Effector memory CD8-positive, alpha-beta T cell (primary cell): ENCODE results near the gene DHX15.

ENCODE experiments used
- ATAC-seq: fragments of 150-1000 bp; cut with Tn5 transposase; replicated peaks from 2 replicates; pipeline ENCODE4 v1.10.0; 2021; ENCODE audit warnings: mild to moderate bottlenecking, moderate library complexity
- DNase-seq, 3 experiments: peaks; one replicate each; pipeline ENCODE4 v3.0.0; 2021
- H3K27ac Mint-ChIP-seq, 2 donors: one replicate each; pipeline ENCODE4 v1.8.0; 2022; ENCODE audit warnings: mild to moderate bottlenecking in 2 of 2, mixed read lengths in 2 of 2, moderate library complexity in 2 of 2
- H3K27me3 Mint-ChIP-seq, 2 donors: one replicate each; pipeline ENCODE4 v1.8.0; 2022; ENCODE audit warnings: mixed read lengths in 2 of 2
- H3K36me3 Mint-ChIP-seq: one replicate; pipeline ENCODE4 v1.8.0; 2022; ENCODE audit warnings: mild to moderate bottlenecking, moderate library complexity, mixed read lengths; ENCODE audit not compliant: insufficient read depth
- H3K4me1 Mint-ChIP-seq, 2 donors: one replicate each; pipeline ENCODE4 v1.8.0; 2022; ENCODE audit warnings: low read depth in 2 of 2, mixed read lengths in 2 of 2
- H3K4me3 Mint-ChIP-seq, 2 donors: one replicate each; pipeline ENCODE4 v1.8.0; 2022; ENCODE audit warnings: mild to moderate bottlenecking in 2 of 2, mixed read lengths in 2 of 2, moderate library complexity in 2 of 2
- H3K9me3 Mint-ChIP-seq, 2 donors: one replicate each; pipeline ENCODE4 v1.8.0; 2022; ENCODE audit warnings: mixed read lengths in 2 of 2
- total RNA-seq, 9 experiments: gene quantifications; one replicate each; lab custom pipeline; 2026; lab: John Stamatoyannopoulos, UW

Gene DHX15
- 189 to 468 (median 300) reads per million in 9 experiments for total RNA-seq

DNA sequence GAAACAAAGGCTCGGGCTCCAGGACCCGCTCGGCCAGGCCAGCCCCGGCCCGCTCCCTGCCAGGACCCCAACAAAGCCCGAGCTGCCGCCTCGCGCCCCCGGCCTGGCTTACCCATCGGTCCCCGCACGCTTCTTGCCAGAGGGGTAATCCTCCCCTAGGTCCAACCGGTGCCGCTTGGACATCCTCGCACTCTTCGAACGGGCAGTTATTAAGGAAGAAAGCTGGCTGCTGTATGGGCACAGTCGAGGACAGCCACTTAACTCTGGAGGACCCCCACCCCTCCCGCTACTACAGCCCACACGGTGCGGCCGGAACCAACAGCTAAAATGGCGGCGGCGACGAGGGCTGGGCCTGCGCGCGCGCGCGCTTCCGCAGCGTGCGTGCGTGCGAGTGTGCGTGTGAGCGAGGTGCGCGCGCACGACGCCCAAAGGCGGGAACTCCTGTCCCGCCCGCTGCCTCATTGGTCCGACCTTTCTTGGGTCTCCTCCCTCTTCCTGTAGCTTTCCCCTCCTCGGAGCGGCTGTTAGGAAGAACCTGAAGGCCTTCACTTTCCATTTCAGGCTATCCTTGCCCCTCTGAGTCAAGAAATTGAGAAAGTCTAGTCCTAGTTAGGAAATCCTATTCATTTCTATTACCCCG lies at the start of gene DHX15:
TSS of gene DHX15 (minus strand) at position 344 of the 640 bp plus-strand sequence. CDS start at position 183, 161 bp downstream.
- Mint-ChIP-seq H3K9me3 (no peaks in the 10 kb centered on the region), H3K36me3 (peaks cover 26% of the 10 kb centered on the region), H3K4me1 (peaks cover 32 to 33% of the 10 kb centered on the region in 2 donors), H3K4me3 (peak within 1 kb of the TSS; percentile 92 to 99), H3K27ac (peak within 1 kb of the TSS; percentile 94 to 99), H3K27me3 (no peaks in the 10 kb centered on the region)
- DNase-seq (peak; percentile 85 to 88 (median 85)), ATAC-seq (peak; percentile 94)

- Mint-ChIP-seq H3K27ac (no peak overlapping the region), H3K4me1 (no peaks in the 10 kb centered on the region), H3K27me3 (peaks cover 18 to 27% of the 10 kb centered on the region in 2 donors), H3K4me3 (no peak overlapping the region), H3K9me3 (no peaks in the 10 kb centered on the region), H3K36me3 (no peaks in the 10 kb centered on the region)
- DNase-seq (no peak), ATAC-seq (no peak)
Observed at GRCh38 chr4:24632011-24632410, 47.7 kb upstream of the DHX15 start.

DNA sequence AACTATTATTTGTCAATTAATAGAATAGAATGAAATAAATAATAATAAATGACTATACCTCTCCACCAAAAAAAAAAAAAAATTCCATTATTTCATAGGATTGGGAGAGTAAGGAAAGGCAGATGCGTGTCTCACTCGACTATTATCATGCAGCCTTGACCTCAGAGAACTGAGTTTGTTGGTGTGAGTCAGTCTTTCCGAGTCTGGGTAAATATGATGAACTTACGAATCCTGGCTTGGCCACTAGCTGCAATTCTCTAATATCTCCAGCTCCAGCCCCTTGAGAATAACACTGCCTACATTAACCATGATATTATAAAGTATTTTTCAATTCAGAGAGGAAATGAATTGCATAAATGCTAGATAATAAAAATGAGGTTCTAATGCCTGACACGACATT lies 46.6 kb upstream of the DHX15 start:
- Mint-ChIP-seq H3K4me1 (no peaks in the 10 kb centered on the region), H3K36me3 (no peaks in the 10 kb centered on the region), H3K9me3 (no peaks in the 10 kb centered on the region), H3K27ac (no peak overlapping the region), H3K27me3 (peaks cover 18 to 27% of the 10 kb centered on the region in 2 donors), H3K4me3 (no peak overlapping the region)
- ATAC-seq (no peak), DNase-seq (no peak)

DNA sequence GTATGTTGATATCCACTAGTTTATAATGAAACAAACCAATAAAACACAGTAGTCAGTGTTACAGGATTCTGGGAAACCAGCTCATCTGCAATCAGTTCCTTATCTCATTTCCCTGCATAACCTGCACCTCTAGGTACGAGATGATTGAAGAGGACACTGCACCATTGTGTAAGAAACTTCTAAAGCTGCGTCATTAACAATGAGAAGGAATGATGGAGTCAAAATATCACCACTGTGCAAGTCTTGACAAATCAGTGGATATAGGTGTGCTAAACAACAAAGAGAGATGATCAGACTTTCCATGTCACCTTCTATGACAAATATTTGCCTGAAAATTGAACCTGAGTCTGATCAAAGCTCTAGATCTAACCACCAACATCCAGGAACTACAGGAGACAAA lies 40.7 kb upstream of the DHX15 start:
- Mint-ChIP-seq H3K36me3 (no peaks in the 10 kb centered on the region), H3K27me3 (peaks cover 46 to 62% of the 10 kb centered on the region in 2 donors), H3K27ac (no peak overlapping the region), H3K4me1 (no peaks in the 10 kb centered on the region), H3K4me3 (no peak overlapping the region), H3K9me3 (peaks cover 3% of the 10 kb centered on the region in 2 donors)
- ATAC-seq (no peak), DNase-seq (no peak)

DNA sequence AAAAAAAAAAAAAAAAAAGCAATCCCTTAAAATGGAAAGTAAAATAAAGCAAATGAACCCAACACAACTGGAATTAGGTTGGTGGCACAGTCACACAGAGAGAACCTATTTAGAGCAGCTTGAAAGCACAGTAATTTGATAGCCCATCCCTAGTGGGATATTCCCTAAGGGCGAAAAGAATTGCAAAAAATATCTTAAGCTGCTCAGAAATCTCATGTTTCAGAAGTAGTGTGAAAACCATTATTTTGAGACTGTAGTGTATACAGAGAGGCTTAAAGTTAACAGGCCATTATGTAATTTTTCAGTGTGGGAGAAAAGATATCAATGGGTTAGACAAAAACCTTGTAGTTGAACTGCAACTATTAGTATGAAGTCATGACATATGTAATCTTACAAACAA lies 40.0 kb upstream of the DHX15 start:
- H3K36me3 Mint-ChIP-seq = no peaks in the 10 kb centered on the region
- no peak for DNase-seq
- H3K9me3 Mint-ChIP-seq = peaks cover 4 to 10% of the 10 kb centered on the region in 2 donors
- H3K27ac Mint-ChIP-seq = no peak overlapping the region
- ATAC-seq = no peak
- H3K4me3 Mint-ChIP-seq = no peak overlapping the region
- no peaks in the 10 kb centered on the region for H3K4me1 Mint-ChIP-seq
- peaks cover 40 to 62% of the 10 kb centered on the region in 2 donors for H3K27me3 Mint-ChIP-seq

DNA sequence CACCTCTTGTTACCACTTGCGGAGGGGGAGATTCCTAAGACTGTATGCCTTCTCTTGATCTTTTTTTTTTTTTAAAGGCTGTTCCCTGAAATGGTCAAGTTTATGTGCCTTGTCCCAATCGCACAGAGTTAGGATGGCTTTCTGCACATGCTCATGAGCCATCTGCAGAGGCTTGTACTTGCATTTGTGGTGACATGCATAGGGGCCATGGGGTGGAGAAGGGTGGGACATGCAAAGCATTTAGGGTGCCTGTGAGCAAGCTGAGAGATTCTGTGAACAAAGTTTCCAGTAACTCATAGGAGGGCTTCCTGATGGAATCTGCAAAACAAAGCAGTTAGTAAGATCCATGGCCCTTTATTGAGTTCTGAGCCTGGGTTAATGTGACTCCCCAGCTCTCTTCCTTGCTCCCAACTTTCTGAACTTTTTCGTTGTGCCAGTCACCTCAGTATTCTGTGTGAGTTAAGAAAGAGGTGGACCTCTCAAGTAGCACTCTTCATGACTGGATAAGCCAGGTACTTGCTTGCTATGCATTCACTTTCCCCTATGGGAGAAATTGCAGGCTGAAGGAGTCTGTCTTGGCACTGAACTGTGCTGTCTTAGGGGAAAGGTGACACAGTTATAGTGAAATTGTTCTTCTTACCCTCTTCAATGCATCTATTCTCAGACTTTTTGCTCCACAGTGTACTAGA lies 37.9 kb upstream of the DHX15 start:
- Mint-ChIP-seq H3K4me3 (no peak overlapping the region), H3K27ac (no peak overlapping the region), H3K9me3 (peaks cover 4 to 13% of the 10 kb centered on the region in 2 donors), H3K4me1 (no peaks in the 10 kb centered on the region), H3K36me3 (no peaks in the 10 kb centered on the region), H3K27me3 (peaks cover 34 to 53% of the 10 kb centered on the region in 2 donors)
- no peak for DNase-seq
- ATAC-seq = no peak

GRCh38 chr4:24615977-24616376 lies 31.6 kb upstream of the DHX15 start:
- ATAC-seq = no peak
- no peaks in the 10 kb centered on the region for H3K36me3 Mint-ChIP-seq
- no peaks in the 10 kb centered on the region for H3K4me1 Mint-ChIP-seq
- no peak overlapping the region for H3K27ac Mint-ChIP-seq
- no peak overlapping the region for H3K4me3 Mint-ChIP-seq
- peaks cover 9 to 24% of the 10 kb centered on the region in 2 donors for H3K27me3 Mint-ChIP-seq
- peaks cover 4 to 13% of the 10 kb centered on the region in 2 donors for H3K9me3 Mint-ChIP-seq
- no peak for DNase-seq

- ATAC-seq (no peak), DNase-seq (no peak)
- H3K27me3 Mint-ChIP-seq = peaks cover 9 to 20% of the 10 kb centered on the region in 2 donors
- H3K4me1 Mint-ChIP-seq = no peaks in the 10 kb centered on the region
- H3K27ac Mint-ChIP-seq = no peak overlapping the region
- H3K36me3 Mint-ChIP-seq = no peaks in the 10 kb centered on the region
- peaks cover 0 to 9% of the 10 kb centered on the region in 2 donors for H3K9me3 Mint-ChIP-seq
- H3K4me3 Mint-ChIP-seq = no peak overlapping the region
Observed at GRCh38 chr4:24614881-24615280, 30.5 kb upstream of the DHX15 start.

DNA sequence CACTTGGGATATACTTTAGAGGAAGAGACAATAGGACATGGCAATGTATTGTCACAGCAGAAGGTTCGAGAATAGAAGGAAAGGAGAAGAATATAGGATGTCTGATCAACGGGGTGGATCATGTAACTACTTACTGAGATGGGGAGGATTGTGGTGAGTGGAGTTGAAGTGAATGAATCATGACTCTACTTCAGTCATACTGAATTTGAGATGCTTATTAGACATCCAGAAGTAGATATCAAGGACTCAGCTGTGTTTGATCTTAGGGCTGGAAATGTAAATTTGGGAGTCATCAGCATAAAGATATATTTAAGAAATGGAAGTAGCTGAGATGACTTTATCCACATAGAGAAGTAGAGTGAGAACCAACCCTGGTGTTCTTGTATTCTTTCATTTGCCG lies 29.1 kb upstream of the DHX15 start:
- no peak overlapping the region for H3K27ac Mint-ChIP-seq
- no peaks in the 10 kb centered on the region for H3K9me3 Mint-ChIP-seq
- DNase-seq (no peak), ATAC-seq (no peak)
- H3K4me3 Mint-ChIP-seq = no peak overlapping the region
- no peaks in the 10 kb centered on the region for H3K4me1 Mint-ChIP-seq
- H3K27me3 Mint-ChIP-seq = peaks cover 17 to 19% of the 10 kb centered on the region in 2 donors
- no peaks in the 10 kb centered on the region for H3K36me3 Mint-ChIP-seq

GRCh38 chr4:24611575-24611974 lies 27.2 kb upstream of the DHX15 start:
- peaks cover 19 to 22% of the 10 kb centered on the region in 2 donors for H3K27me3 Mint-ChIP-seq
- no peak overlapping the region for H3K4me3 Mint-ChIP-seq
- no peaks in the 10 kb centered on the region for H3K36me3 Mint-ChIP-seq
- H3K27ac Mint-ChIP-seq = no peak overlapping the region
- H3K4me1 Mint-ChIP-seq = no peaks in the 10 kb centered on the region
- no peak for ATAC-seq
- DNase-seq = no peak
- no peaks in the 10 kb centered on the region for H3K9me3 Mint-ChIP-seq

DNA sequence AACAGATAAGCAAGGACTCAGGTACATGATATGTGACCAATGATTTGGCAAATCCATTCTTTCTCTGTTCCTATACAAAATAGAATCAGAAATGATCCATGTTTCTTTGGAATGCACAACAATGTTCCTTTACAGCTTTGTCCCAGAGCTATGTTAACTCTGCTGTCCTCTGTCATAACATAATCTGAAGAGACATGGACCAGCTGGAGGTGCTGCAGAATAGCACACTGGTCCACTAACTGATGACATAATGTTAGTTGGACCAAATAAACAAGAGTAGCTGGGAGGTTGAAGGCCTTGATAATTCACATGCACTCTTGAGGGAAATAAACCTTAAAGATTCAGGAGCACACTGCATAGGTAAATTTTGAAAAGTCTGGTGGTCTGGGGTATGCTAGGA lies 23.0 kb upstream of the DHX15 start:
- no peak for ATAC-seq
- Mint-ChIP-seq H3K4me1 (peaks cover 0 to 4% of the 10 kb centered on the region in 2 donors), H3K27ac (no peak overlapping the region), H3K27me3 (peaks cover 14 to 25% of the 10 kb centered on the region in 2 donors), H3K36me3 (no peaks in the 10 kb centered on the region), H3K9me3 (no peaks in the 10 kb centered on the region), H3K4me3 (no peak overlapping the region)
- no peak for DNase-seq

GRCh38 chr4:24605216-24605615 lies 20.9 kb upstream of the DHX15 start:
- Mint-ChIP-seq H3K9me3 (no peaks in the 10 kb centered on the region), H3K4me1 (peaks cover 0 to 4% of the 10 kb centered on the region in 2 donors), H3K4me3 (no peak overlapping the region), H3K27ac (no peak overlapping the region), H3K36me3 (no peaks in the 10 kb centered on the region), H3K27me3 (peaks cover 15 to 30% of the 10 kb centered on the region in 2 donors)
- no peak for DNase-seq
- no peak for ATAC-seq

GRCh38 chr4:24604558-24605214 lies 20.3 kb upstream of the DHX15 start:
- Mint-ChIP-seq H3K4me3 (no peak overlapping the region), H3K4me1 (peaks cover 0 to 4% of the 10 kb centered on the region in 2 donors), H3K9me3 (no peaks in the 10 kb centered on the region), H3K27ac (no peak overlapping the region), H3K27me3 (peaks cover 15 to 35% of the 10 kb centered on the region in 2 donors), H3K36me3 (no peaks in the 10 kb centered on the region)
- ATAC-seq (no peak), DNase-seq (no peak)
